T-helper 22 cell (primary cell): ENCODE results near the gene SLC12A2.

Experiments used
- DNase-seq: peaks from one replicate; pipeline ENCODE4 v3.0.0-alpha.2; 2020; ENCODE audit warnings: low read depth

Gene SLC12A2

GRCh38 chr5:128097781-128098180, 14.2 kb downstream of the SLC12A2 start:
- no peak for DNase-seq

GRCh38 chr5:128099944-128100343, 16.4 kb downstream of the SLC12A2 start:
- no peak for DNase-seq

- no peak for DNase-seq
These were observed 17.4 kb downstream of the SLC12A2 start for GRCh38 chr5:128100860-128101557.

- no peak for DNase-seq
These were observed 18.1 kb downstream of the SLC12A2 start for GRCh38 chr5:128101676-128102075.

- no peak for DNase-seq
These were observed 21.6 kb downstream of the SLC12A2 start for GRCh38 chr5:128105203-128105602.

- DNase-seq, result no peak
These were observed 25.6 kb downstream of the SLC12A2 start for GRCh38 chr5:128109138-128109537.

- DNase-seq, result no peak
These were observed 26.2 kb downstream of the SLC12A2 start for GRCh38 chr5:128109766-128110165.

- no peak for DNase-seq
These were observed 28.4 kb downstream of the SLC12A2 start for GRCh38 chr5:128111818-128112448.

- no peak for DNase-seq
These were observed 32.9 kb downstream of the SLC12A2 start for GRCh38 chr5:128116445-128116844.

- DNase-seq, result no peak
These were observed 34.6 kb downstream of the SLC12A2 start for GRCh38 chr5:128118214-128118613.

- no peak for DNase-seq
These were observed 38.1 kb downstream of the SLC12A2 start for GRCh38 chr5:128121651-128122050.

GRCh38 chr5:128123936-128124335, 40.4 kb downstream of the SLC12A2 start:
- no peak for DNase-seq

GRCh38 chr5:128126241-128126640, 42.7 kb downstream of the SLC12A2 start:
- DNase-seq, result no peak

GRCh38 chr5:128132499-128132898, 48.9 kb downstream of the SLC12A2 start:
- DNase-seq, result no peak

GRCh38 chr5:128135286-128135685, 51.7 kb downstream of the SLC12A2 start:
- no peak for DNase-seq

- no peak for DNase-seq
These were observed 60.3 kb downstream of the SLC12A2 start for GRCh38 chr5:128143911-128144310.

GRCh38 chr5:128144491-128144890, 60.9 kb downstream of the SLC12A2 start:
- DNase-seq, result no peak

GRCh38 chr5:128146671-128147070, 63.1 kb downstream of the SLC12A2 start:
- DNase-seq, result no peak

- no peak for DNase-seq
These were observed 71.4 kb downstream of the SLC12A2 start for GRCh38 chr5:128154943-128155342.

GRCh38 chr5:128155776-128156175, 72.2 kb downstream of the SLC12A2 start:
- DNase-seq, result no peak

- DNase-seq, result no peak
These were observed 73.0 kb downstream of the SLC12A2 start for GRCh38 chr5:128156521-128156920.

- no peak for DNase-seq
These were observed 74.8 kb downstream of the SLC12A2 start for GRCh38 chr5:128158342-128158741.

GRCh38 chr5:128163991-128164390, 80.4 kb downstream of the SLC12A2 start:
- DNase-seq, result no peak
